GM18867 (cell line): ENCODE measurements around the gene DRC7.
A peak's percentile ranks its signal among the peaks of the same experiment; 100 is the strongest.

Source experiments
- ATAC-seq: cut with Tn5 transposase; IDR thresholded peaks from one replicate; pipeline ENCODE4 v1.9.1; 2021; ENCODE audit warnings: mild to moderate bottlenecking, moderate library complexity; ENCODE audit not compliant: unreplicated experiment

DRC7 gene

GRCh38 chr16:57759541-57760356 is 65.1 kb downstream of the DRC7 start:
- ATAC-seq, result no peak

- no peak for ATAC-seq
Measured at GRCh38 chr16:57760357-57761160, 66.0 kb downstream of the DRC7 start.

GRCh38 chr16:57761301-57761700 is 66.7 kb downstream of the DRC7 start:
- ATAC-seq, result no peak

- no peak for ATAC-seq
Measured at GRCh38 chr16:57761957-57762356, 67.4 kb downstream of the DRC7 start.

GRCh38 chr16:57762365-57763040 is 67.9 kb downstream of the DRC7 start:
- no peak for ATAC-seq

GRCh38 chr16:57763285-57764005 is 68.8 kb downstream of the DRC7 start:
- no peak for ATAC-seq

GRCh38 chr16:57764006-57764340 is 69.4 kb downstream of the DRC7 start:
- ATAC-seq, result no peak

GRCh38 chr16:57764341-57765159 is 69.9 kb downstream of the DRC7 start:
- peak; percentile 48 for ATAC-seq

DNA sequence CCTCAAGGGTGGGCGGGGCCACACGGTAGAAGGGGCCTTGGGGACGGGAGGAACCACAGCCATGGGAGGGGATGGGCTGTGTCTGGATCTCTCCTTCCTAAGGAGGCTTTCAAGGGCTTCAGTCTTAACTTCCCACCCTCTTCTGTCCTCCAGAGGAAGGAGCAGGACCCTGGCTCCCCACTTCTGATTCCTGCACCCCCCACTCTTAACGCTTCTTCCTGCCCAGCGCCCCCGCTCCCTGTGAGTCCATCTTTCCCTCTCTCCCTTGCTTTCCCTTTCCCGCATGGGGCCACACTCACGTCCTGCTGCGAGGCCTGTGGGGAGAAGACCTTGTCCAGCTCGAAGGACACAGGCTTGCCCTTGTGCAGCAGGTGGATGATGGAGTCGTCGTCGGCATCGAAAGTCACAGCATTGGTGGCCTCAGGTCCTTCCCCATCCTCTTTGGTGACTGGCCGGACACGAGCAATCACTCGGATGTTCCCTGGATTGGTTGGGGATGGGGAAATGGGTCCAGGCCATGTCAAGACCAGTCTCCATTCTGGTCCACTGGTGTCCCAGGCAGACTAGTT is 70.6 kb downstream of the DRC7 start:
- no peak for ATAC-seq

DNA sequence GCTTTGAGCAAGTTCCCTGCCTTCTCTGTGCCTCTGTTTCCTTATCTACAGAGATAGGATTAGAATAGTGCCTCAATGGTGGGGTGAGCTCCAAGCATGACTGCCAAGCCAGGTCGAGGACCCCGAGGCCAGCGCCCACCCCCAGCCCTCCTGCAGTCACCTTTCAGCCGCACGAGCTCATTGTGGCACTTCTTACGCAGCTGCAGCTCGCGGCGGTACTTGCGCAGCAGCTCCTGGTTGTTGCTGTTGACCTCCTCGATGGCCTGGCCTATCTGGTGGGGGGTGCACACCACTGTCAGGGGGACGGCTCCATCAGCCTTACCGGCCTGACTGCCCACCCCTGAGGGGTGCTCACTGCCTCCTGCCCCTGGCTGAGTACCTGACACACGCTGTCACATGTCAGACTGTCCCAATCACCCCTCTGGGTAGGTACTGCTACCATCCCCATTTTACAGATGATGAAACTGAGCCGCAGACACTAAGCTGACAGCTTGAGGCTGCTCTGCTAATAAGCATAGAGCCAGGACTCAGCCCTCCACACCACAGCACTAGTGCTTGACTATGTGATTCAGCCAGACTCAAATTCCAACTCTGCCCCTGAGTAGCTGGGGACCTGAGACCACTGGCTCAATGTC is 72.2 kb downstream of the DRC7 start:
- ATAC-seq, result no peak

DNA sequence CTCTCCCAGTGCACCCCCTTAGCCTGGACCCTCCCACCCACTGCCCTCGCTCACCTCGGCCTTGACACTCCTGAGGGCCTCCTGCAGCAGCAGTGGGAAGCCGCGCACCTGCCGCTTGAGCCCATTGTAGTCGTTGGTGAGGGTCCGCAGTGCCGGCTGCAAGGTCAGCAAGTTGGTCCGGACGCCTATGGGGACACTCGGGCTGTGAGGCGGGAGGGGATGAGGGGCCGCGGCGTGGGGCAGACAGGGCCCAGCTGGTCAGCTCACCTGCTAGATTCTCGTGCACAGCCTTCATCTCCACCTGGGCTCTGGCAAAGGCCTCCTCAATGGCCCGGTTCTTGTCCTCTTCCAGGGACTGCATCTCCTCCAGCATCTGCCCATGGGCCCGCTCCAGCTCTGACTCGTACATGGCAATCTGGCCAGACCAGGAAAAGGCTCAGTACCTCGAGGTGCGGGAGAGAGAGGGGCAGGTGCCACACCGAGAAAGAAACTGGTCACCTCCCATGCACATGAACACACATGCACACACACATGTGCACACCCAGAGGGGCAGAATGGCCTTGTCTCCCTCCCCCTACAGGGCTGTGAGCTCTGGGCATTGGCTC is 75.0 kb downstream of the DRC7 start:
- ATAC-seq, result no peak

- ATAC-seq, result no peak
Measured at GRCh38 chr16:57770361-57770760, 75.8 kb downstream of the DRC7 start.

DNA sequence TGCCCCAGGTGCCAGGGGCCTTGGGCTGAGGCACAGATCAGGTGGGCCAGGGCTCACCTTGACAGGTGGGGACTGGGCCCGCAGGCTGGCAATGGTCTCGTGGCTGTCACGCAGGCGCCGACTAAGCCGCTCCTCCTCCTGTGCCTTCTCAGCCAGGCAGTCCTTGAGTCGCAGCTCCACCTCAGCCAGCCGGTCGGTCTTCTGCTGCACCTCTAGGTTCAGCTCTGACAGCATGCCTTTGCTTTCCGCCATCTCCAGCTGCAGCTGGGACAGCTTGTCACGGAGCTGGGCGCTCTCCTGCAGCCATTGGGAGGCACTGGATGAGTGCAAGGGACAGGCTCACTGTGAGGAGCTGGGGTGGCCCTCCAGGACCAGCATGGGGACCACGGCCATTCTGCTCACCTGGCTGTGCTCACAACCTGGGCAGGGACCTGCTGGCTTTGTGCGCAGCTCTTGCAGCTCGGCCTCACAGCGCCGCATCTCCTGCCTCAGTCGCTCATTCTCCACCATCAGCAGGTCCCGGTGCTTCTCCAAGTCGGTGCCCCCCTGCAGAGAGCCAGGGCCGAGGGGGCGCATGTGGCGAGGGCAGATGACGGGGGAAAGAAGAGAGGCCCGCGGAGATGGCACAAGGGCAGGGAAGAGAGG is 76.7 kb downstream of the DRC7 start:
- ATAC-seq, result no peak

DNA sequence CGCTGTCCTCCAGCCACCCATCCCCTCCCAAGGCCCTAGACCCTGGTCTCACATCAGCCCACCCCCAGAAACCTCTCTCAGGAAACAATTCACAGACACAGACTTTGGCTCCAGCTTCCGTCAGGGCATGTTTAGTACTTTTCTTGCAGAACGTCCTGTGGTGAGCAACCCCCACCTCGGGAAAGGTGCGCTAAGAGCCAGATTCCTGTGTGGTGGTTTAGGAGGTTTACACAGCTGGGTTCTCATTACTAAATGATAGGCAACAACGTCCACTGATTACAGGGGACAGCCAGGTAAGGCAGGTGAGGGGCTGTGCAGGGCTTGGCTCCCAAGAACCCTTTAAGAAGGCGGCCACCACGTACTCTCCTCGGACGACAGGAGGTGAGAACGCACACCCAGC is 78.4 kb downstream of the DRC7 start:
- ATAC-seq, result no peak

DNA sequence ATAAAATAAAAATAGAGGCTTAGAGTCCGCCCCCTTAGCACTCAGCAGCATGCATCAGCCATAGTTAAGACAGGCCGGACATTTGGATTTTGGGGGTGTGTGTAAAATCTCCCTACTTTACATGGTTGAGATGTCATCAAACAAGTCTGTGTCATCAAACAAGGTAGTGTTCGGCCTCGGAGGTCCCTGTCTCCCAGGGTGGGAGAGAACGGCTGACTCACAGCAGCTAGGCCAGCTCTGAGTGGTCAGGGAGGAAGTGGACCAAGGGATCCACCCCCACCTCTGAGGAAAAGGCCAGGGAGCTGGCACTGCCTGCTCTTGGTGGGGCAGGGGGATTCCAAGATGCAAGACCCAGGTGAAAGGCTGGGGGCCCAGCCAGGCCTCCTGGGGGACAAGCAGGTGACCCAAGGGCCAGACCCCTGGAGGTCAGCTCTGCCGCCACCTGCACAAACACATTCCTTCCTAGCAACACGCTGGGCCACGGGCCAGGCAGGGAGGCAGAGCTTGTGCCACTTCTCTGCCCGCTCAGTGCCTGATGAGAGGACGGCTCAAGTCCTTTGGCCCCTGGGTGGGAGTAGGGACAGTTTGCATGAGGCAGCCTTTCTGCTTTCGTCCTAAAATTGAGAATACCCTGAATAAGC is 79.2 kb downstream of the DRC7 start:
- ATAC-seq, result no peak

DNA sequence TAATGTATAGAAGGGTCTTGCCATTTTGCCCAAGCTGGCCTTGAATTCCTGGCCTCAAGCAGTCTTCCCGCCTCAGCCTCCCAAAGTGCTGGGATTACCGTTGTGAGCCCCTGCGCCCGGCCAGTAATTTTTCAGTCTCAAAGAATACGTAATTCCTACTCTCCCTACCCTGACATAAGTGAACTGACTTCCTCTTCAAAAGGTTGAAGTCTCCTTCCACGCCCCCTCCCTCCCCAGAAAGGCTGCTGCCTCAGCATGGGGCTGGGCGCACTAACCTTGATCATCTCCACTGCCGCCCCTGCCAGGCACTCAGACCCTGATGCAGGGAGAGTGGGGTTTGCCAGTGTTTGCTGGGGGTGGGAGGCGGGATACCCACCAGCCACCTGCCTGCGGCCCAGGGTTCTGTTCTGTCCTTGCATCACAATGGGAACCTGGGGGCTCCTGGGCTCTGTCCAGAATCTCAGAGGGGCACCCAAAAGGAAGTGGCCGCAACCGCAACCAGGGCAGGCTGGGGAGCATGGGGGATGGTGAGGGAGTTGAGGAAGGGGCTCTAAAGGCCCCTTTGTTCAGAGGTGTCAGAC is 80.2 kb downstream of the DRC7 start:
- ATAC-seq, result no peak

DNA sequence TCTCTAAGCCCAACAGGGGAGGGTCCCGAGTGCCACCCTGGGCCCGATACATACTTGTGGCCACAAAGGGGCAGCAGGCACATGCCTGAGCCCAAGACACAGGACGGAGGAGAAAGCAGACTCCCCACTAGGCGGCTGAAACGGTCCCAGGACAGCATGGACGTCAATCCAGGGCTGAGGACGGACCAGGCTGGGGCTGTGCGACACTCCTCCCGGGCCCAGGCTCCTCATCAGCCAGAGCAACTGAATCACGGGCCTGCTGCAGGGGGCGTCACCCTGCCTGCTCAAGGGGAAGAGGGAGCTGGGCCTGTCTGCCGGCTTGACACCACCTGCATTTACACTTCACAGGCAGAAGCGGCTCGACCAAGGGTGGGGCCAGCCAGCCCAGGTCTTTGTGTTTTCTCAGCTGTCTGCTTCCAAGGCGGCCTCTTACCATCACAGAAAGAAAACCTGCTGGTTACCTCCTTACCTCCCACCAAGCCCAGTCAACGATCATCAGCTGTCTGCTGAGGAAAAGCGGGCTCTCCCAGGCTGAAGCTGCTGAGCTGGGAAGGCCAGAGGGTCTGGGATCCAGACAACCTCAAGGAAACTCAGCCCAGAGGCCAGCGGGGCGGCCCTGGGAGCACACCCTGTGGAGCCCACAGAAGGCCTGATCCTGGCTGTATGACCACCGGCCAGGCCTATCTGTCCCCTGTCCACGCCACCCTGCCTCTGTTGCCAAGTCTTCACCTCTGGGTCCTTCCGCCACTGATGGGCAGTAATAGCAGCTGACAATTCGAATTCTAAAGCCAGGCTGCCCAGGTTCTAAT is 81.3 kb downstream of the DRC7 start:
- no peak for ATAC-seq
